HG03520 (cell line): ENCODE data around the gene ATM.
A peak's percentile ranks its signal among the peaks of the same experiment; 100 is the strongest.

Experiments used
- ATAC-seq: cut with Tn5 transposase; IDR thresholded peaks from one replicate; pipeline ENCODE4 v1.9.1; 2021; ENCODE audit warnings: mild to moderate bottlenecking, moderate library complexity; ENCODE audit not compliant: unreplicated experiment

The ATM gene

GRCh38 chr11:108222574-108223347, at the start of gene ATM, which contains the start of gene NPAT:
ATM (plus strand) TSS chr11:108223067; CDS start chr11:108227625, 4,558 bp downstream.
NPAT (minus strand) TSS chr11:108222638; CDS start chr11:108222536, 102 bp downstream.
- peak; percentile 74 for ATAC-seq

- no peak for ATAC-seq
These were observed 45.3 kb upstream of the ATM start for GRCh38 chr11:108177570-108177969.

GRCh38 chr11:108193725-108194124, 29.1 kb upstream of the ATM start:
- ATAC-seq: no peak

GRCh38 chr11:108196901-108197300, 26.0 kb upstream of the ATM start:
- no peak for ATAC-seq

GRCh38 chr11:108197351-108197750, 25.5 kb upstream of the ATM start:
- ATAC-seq: no peak

GRCh38 chr11:108198833-108199232, 24.0 kb upstream of the ATM start:
- no peak for ATAC-seq

GRCh38 chr11:108199446-108200321, 23.2 kb upstream of the ATM start:
- peak; percentile 75 for ATAC-seq

GRCh38 chr11:108203075-108203474, 19.8 kb upstream of the ATM start:
- no peak for ATAC-seq

- no peak for ATAC-seq
These were observed 18.5 kb upstream of the ATM start for GRCh38 chr11:108204376-108204775.

- ATAC-seq: no peak
These were observed 17.9 kb upstream of the ATM start for GRCh38 chr11:108204929-108205499.

GRCh38 chr11:108206171-108206570, 16.7 kb upstream of the ATM start:
- no peak for ATAC-seq

- no peak for ATAC-seq
These were observed 15.7 kb upstream of the ATM start for GRCh38 chr11:108206969-108207682.

GRCh38 chr11:108207683-108208060, 15.2 kb upstream of the ATM start:
- ATAC-seq: no peak

- ATAC-seq: no peak
These were observed 12.4 kb upstream of the ATM start for GRCh38 chr11:108210441-108210840.

GRCh38 chr11:108213784-108214183, 9.1 kb upstream of the ATM start:
- ATAC-seq: no peak

- ATAC-seq: no peak
These were observed 5.9 kb upstream of the ATM start for GRCh38 chr11:108216988-108217387.

GRCh38 chr11:108218455-108218854, 4.4 kb upstream of the ATM start:
- ATAC-seq: no peak

GRCh38 chr11:108218912-108219783, 3.7 kb upstream of the ATM start:
- no peak for ATAC-seq

GRCh38 chr11:108220721-108221336, 2.0 kb upstream of the ATM start:
- ATAC-seq: no peak

- ATAC-seq: no peak
These were observed 1.5 kb upstream of the ATM start for GRCh38 chr11:108221371-108221770.
